HPDE6-E6E7 (cell line): ENCODE data around the gene PBX1.
"Not testable (repeated sequence)": the region's sequence is repeated elsewhere in the genome, so short reads cannot be mapped to it uniquely, and the experiment has no call there.

ENCODE experiments used
- DNase-seq: peaks from one replicate; pipeline ENCODE4 v3.0.0; 2011; ENCODE audit warnings: missing footprints; ENCODE audit errors: extremely low spot score

Gene PBX1

DNA sequence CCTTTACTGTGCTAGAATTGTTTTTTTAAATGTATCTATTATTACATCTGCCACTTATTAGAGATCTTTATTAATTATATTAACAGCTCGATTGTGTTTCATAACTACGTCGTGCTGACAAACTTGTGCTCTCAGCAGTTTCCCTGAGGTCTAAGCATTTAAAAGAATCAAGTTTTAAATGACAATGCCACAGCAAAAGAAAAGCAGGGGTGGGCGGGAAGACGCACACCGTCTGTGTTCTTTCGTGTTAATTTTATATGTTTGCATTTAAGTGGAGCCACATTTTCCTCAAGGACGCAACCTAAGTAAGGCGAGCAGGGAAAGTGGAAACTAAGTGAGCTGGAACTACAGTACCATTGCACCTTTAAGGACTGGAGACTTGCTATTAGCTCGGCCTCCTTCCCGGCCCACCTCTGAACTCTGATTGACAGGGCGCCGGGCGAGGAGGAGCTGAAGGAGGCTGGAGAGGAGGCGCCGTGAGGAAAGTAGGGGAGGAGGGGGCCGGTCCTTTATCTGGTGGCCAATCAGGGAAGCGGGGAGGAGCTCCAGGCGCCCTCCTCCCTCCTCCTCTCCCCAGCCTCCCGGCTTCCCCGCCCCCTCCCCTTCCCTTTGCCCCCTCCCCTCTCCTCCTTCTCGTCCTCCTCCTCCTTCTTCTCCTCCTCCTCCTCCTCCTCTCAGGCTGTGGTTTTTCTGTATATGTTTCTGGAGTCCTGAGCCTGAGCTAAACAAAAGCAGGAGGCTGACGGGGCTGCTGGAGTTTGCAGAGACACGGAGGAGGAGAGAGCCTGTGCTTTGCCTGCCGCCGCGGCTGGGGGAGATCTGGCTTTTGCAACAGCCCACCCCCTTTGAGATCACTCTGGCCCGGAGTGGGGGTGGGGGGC lies at the start of gene PBX1:
PBX1 (plus strand) TSS at position 724 of the 881 bp plus-strand sequence.
- peak; percentile 93 for DNase-seq

- DNase-seq = no peak
Measured at GRCh38 chr1:164510435-164510834, 48.5 kb upstream of the PBX1 start.

DNA sequence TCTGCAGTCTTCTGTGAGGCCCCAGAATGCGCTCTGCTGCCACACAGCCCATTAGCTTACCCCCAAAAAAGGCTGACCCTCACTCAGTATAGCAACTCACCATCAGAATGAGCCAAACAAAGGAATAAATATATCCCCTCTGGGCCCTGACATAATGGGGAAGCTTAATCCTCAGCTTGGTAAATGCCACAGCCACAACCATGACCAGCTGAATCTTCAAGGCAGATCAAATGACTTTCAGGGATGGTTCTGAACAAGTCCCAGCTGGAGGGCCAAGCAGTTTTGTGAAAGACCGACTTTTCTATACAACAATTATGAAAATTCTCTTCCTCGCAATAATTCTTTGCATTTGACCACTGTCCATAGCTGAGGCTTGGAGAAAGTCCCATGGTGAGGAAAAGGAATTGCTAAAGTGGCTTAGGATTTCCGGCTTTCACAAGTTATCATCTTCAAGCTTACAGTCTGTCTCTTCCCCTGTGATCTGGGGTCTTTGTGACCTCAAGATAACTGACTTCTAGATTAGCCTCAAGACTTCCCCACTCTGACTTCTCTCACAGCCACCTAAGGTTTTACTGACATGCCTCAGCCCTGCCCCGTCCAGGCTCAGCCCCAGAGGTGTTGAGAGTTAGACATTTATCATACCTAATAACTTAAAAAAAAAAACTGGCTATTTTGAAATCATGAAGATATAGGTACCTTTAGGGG lies 47.8 kb upstream of the PBX1 start:
- DNase-seq = no peak

DNA sequence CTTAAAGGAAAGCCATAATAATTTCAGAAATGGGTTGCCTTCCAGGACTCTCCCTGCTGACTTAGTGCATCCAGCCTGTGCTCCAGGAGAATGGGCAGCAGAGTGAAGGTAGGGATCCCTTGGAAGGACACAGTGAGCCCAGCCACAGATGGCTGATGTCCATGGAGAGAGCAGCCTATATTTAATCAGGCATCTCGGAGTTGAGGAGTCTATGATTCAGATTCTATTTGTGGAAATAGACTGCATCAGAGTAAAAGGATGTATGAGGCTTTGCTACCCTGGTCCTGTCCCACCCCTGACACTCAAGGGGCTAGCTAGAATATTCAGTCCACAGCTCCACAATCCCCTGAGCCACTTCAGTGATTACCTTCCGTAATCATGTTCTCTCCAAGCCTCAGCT lies 43.8 kb upstream of the PBX1 start:
- no peak for DNase-seq

DNA sequence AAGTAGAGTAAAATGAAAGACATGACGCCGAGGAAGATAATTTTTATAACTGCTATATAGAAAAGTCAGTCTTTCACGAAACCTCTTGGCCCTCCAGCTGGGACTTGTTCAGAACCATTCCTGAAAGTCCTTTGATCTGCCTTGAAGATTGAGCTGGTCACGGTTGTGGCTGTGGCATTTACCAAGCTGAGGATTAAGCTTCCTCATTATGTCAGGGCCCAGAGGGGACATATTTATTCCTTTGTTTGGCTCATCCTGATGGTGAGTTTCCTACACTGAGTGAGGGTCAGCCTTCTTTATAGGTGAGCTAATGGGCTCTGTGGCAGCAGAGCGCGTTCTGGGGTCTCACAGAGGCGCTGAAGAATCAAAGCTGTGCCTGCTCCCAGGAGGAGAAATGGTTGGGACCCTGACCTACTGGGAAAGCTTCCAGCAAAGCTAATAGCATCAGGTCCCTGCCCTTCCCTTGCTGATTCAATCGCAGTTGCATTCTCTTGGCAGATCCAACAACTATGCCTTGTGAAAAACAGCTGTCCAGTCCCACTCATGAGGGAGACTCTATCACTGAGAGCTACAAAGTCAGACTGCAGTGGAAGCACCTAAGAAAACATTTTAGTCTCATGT lies 43.2 kb upstream of the PBX1 start:
- DNase-seq = no peak

- no peak for DNase-seq
Measured at GRCh38 chr1:164516591-164516990, 42.4 kb upstream of the PBX1 start.

DNA sequence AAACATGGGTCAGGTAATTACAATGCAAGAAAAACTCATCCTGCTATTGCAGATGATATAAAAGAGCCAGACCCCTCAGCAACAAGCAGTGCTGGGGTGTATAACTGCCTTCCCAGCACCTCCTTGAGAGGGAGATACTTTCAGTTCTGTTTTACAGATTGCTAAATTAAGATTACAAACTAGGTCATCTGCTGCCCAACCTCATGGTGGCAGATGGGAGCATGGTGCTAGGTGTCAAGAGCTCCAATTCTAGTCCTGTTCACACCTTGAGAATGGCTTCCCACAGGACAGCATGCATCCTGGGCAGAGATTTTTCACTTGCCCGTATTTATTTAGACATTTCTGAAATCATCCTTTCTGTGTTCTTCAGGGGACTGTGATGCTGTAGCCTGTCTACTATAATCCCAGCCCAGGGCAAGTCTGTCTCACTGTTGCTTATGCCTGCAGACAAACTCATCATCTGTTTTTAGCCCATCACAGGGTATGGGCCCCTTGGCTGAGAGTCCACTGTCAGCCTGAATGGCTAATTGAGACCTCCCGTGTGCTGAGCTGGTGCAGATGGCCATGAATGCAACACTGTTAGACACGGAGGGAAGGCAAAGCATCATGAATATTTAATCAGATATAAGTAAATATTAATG lies 40.2 kb upstream of the PBX1 start:
- DNase-seq = no peak

DNA sequence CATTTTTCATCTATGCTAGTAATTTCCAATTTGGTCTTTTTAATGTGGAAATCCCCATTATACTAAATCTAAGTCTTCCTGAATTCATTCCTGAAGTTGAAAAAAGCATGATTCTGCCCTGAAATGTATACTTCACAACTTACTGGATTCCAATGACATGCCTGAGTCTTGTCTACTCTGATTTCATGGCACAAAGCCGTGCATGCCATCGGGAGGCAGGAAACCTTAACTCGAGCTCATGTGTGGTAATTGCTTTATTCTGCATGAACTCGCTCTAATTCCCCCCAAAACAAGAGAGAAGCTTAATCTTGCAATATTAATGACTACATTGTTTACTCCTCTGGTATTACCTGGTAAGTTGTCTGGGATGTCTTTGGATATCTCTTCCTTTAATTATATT lies 39.6 kb upstream of the PBX1 start:
- DNase-seq = no peak

DNA sequence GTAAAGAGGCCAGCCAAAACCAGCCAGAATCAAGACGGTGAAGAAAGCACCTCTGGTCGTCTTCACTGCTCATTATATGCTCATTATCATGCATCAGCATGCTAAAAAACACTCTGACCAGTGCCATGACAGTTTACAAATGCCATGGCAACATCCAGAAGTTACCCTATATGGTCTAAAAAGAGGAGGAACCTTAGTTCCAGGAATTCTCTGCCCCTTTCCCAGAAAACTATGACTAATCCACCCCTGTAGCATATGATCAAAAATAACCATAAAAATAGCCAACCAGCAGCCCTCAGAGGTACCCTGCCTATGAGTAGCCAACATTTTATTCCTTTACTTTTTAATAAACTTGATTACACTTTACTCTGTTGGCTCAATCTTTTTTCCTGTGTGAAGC lies 34.2 kb upstream of the PBX1 start:
- no peak for DNase-seq

DNA sequence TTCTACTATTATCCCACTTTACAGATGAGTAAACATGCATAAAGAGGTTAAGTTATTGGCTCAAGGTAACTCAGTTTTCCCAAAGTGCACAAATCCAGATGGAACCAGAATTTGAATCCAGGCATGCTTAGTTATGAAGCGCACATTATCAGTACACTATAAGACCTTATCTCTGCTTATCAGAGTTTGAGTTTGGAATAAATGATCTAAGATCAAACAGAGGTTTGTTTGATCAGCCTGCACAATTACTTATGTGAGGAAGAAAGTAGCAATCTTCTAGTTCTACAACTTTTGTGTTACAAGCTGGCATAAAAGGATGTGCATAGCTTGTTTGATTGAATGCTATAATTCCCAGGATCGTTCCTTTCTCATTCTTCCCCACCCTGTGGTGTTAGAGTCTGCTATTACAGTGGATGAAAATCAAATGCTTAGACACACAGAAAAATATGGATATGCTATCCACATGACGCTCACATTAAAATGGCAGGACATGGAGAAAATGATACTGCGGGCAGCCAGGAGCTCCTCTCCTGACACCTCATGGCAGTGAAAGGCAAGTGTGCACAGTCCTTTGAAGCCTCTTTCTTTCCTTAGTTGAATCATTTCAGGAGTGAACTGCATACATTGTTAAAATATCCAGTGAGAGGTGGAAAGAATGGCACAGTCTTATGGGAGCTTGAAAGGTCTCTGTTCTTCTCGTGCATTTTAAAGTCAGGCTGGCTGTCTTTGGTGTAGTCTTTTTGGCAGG lies 23.9 kb upstream of the PBX1 start:
- no peak for DNase-seq

DNA sequence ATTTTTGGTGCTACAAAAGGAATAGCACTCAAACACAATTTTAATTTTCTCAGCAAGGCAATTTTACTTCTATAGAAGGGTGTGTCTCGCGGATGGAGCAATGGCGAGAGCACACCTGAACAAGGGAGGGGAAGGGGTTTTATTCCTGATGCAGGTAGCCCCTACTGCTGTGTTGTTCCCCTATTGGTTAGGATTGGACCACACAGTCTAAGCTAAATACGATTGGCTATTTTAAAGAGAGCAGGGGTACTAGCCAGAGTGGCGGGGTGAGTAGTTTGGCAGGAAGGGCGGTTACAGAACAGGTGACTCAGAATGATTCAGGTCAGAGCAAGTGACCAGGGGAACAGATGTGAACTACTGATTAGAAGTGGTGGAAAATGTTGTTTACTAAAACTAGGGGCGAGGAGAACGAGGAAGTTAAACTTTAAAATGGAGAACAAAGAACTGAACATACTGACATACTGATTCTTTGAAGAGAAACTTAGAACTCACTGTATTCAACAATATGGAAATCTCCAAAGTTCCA lies 6.5 kb upstream of the PBX1 start:
- not testable (repeated sequence) for DNase-seq

DNA sequence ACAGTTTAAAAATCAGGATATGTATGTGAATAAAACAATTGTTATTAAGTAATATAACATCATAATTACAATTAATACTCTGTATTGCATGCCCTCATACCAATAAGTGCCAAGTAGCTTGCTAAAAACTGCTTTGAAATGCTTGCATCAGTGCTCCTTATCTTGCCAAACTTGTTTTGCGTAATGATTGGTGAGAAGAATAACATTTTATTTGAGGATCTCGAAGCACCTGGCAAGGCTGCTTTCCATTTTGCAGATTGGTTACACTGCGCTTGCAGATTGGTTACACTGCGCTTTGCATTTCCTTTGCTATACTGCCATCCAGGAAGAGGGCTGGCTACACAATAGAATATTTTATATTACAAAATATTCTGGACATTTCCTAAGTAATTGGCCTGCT lies 1.7 kb upstream of the PBX1 start:
- DNase-seq = no peak

- no peak for DNase-seq
Measured at GRCh38 chr1:164559342-164560051, 513 bp downstream of the PBX1 start.

GRCh38 chr1:164560121-164560541 lies 1.1 kb downstream of the PBX1 start:
- no peak for DNase-seq

GRCh38 chr1:164560556-164560955 lies 1.6 kb downstream of the PBX1 start:
- no peak for DNase-seq

DNA sequence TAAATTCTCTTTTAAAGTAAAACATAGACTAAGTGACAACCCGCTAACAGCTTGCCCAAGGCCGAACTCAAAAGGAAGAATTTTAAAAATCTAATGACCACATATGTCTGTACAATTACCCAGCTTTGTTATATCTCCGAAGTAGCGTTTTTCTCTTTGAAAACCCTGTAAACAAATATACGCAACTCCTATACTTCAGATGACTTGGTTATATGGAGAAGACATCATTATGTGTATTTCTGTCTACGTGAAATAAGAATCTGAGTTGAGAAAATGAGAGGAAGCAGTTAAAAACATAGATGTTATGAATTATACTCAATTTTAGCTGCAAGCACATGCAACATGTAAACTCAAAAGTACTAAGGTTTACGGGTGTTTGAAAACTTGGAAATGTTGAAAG lies 2.0 kb downstream of the PBX1 start:
- DNase-seq = no peak

GRCh38 chr1:164561472-164561871 lies 2.5 kb downstream of the PBX1 start:
- no peak for DNase-seq

- no peak for DNase-seq
Measured at GRCh38 chr1:164562061-164562460, 3.1 kb downstream of the PBX1 start.

GRCh38 chr1:164562511-164562910 lies 3.5 kb downstream of the PBX1 start:
- no peak for DNase-seq

DNA sequence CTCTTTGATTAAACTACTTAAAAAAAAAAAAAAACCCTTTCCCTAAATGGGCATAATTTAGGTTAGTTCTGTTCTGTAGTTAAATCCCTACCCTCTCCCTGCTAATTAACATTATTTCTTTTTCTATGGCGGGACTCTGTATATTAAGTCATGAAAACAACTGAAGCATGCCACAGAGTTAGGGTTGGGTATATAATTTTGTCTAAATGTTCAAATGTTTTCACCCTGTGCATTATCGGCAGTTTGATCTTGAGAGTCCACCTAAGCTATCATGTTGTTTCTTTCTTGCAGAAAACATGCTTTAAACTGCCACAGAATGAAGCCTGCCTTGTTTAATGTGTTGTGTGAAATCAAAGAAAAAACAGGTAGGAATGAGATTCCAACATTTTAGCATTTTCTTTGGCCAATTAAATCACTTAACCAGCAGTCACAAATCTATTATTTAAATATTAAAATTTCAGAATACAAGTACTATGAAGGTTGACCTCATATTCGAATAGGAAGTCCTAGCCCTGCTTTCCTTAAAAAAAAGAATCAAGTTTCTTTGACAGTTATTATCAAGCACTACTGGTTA lies 4.0 kb downstream of the PBX1 start:
- DNase-seq = no peak
